Measurements from ENCODE around the gene C8G. TPM values are rescaled to one million over a fixed set of nuclear protein-coding genes. Genes with fewer than 3 reads are reported as not detected.

The C8G gene
- total and polyA plus RNA-seq, 2 of the 8 experiments (the other 6 are each of a cell fraction or from before 2014, with no cell fraction given), result 0.62 to 0.80 TPM

GRCh38 chr9:136946228-136947027, 1.4 kb downstream of the C8G start:
- Histone ChIP-seq H4K20me1 (replicated peaks in 1 of 2; ENCODE audit: control insufficient read depth in 1 of 2, insufficient read depth in 2 of 2, low read length in 2 of 2) (peaks cover 5 to 12% of the 10 kb centered on the region in 2 experiments), H3K79me2 (ENCODE audit: control insufficient read depth in 1 of 2, insufficient read depth in 2 of 2, low read length in 2 of 2) (peaks cover 0 to 3% of the 10 kb centered on the region in 2 experiments; a peak in 1 of 4 replicates), H3K23ac (ENCODE audit: insufficient read length) (no peak overlapping the region), H2BK20ac (ENCODE audit: low read length) (no peak overlapping the region), H3K27ac (ENCODE audit: low read depth, low read length) (no peak overlapping the region), H3K36me3 (ENCODE audit: control insufficient read depth in 2 of 4, insufficient read depth in 4 of 4, low read length in 3 of 4) (peaks cover 3 to 16% (median 7%) of the 10 kb centered on the region in 4 experiments; a peak in 6 of 8 replicates), H2BK12ac (ENCODE audit: low read depth, low read length) (0 out of 2 replicates have a peak overlapping the region, but pooled peaks have one; percentile 9), H2BK120ac (replicated peaks; ENCODE audit: low read depth, low read length) (no peak overlapping the region), H2AK5ac (ENCODE audit: low read depth, low read length) (no peak overlapping the region), H4K8ac (ENCODE audit: extremely low read depth, insufficient read depth, low read length) (peak overlapping the region; percentile 44; the same call in 1 of the 2 replicates), H3K4ac (replicated peaks; ENCODE audit: insufficient read length, low read depth, low read length) (no peak overlapping the region), H4K91ac (replicated peaks; ENCODE audit: insufficient read length, low read length) (no peak overlapping the region), H2BK5ac (ENCODE audit: low read depth, low read length) (no peak overlapping the region), H3K79me1 (ENCODE audit: low read depth, low read length) (no peaks in the 10 kb centered on the region), H3K9me3 (ENCODE audit: insufficient read depth in 2 of 2, low read depth in 1 of 2, low read length in 1 of 2) (no peaks in the 10 kb centered on the region), H3K4me1 (replicated peaks in 1 of 4; ENCODE audit: control insufficient read depth in 3 of 4, insufficient read depth in 4 of 4, low read length in 3 of 4) (peaks cover 0 to 25% (median 17%) of the 10 kb centered on the region in 4 experiments; a peak in 5 of 7 replicates), H3K27me3 (replicated peaks in 1 of 4; ENCODE audit: control insufficient read depth in 3 of 4, extremely low read depth in 1 of 4, insufficient read depth in 3 of 4, low read length in 3 of 4) (no peaks in the 10 kb centered on the region), H3K4me2 (ENCODE audit: insufficient read depth in 1 of 2, low read depth in 2 of 2, low read length in 2 of 2) (no peak overlapping the region), H3K9ac (replicated peaks in 1 of 4; ENCODE audit: extremely low read depth in 1 of 4, low read depth in 3 of 4, low read length in 3 of 4) (no peak overlapping the region), H3K23me2 (ENCODE audit: low read depth, low read length) (peaks cover 8% of the 10 kb centered on the region; the same call in 1 of the 2 replicates), H3K14ac (ENCODE audit: insufficient read length) (no peak overlapping the region), H3K56ac (replicated peaks; ENCODE audit: insufficient read length, low read depth, low read length) (no peak overlapping the region), H4K5ac (ENCODE audit: insufficient read length, low read depth, low read length) (no peak overlapping the region), H3K4me3 (ENCODE audit: extremely low read depth in 1 of 4, insufficient read depth in 2 of 4, low read depth in 3 of 4, low read length in 4 of 4) (no peak overlapping the region), H2BK15ac (ENCODE audit: low read length) (0 out of 2 replicates have a peak overlapping the region, but pooled peaks have one; percentile 16), H3K18ac (ENCODE audit: extremely low read depth, low read length) (no peak overlapping the region), H2AFZ (ENCODE audit: low read length) (no peak overlapping the region)
- WGBS, 2 experiments (ENCODE audit: extremely low coverage in 1 of 2, insufficient coverage in 1 of 2, insufficient read length in 1 of 2, insufficient replicate concordance in 2 of 2, low coverage in 1 of 2, low lambda C conversion rate in 2 of 2, missing lambda C conversion rate in 1 of 2), result 93% methylated on average over 24 of the region's 27 CpGs; no CpG with 5 or more reads in 1 of the 2 experiments
- no peak for FAIRE-seq
- DNase-seq (ENCODE audit: low read depth in 1 of 2, low spot score in 2 of 2), result no peak
- ChIA-PET CTCF (ENCODE audit: partially characterized antibody) (interaction anchor here (0.7 to 4.4 kb wide), 16 partner anchors 9 to 168 kb away, joined by 3 to 63 read pairs (median 6); partner anchors contain the start of genes ABCA2, CLIC3, FUT7 and PAXX), POLR2A (ENCODE audit: partially characterized antibody) (no interaction called here)
- TF ChIP-seq FOSL1 (IDR thresholded peaks at IDR 0.05; ENCODE audit: insufficient read depth, low read depth, low read length) (no peak), JUN (IDR thresholded peaks at IDR 0.05; ENCODE audit: low read depth, low read length) (no peak), KDM5A (IDR thresholded peaks at IDR 0.05; ENCODE audit: low read length) (no peak), EP300 (IDR thresholded peaks at IDR 0.05; ENCODE audit: borderline replicate concordance in 1 of 2, low read depth in 2 of 2, low read length in 2 of 2) (no peak), RFX5 (IDR thresholded peaks at IDR 0.05; ENCODE audit: borderline replicate concordance, low read depth, low read length) (no peak), MAX (IDR thresholded peaks at IDR 0.05) (no peak), CREB1 (IDR thresholded peaks at IDR 0.05) (no peak), SIRT6 (IDR thresholded peaks at IDR 0.05; ENCODE audit: low read length) (no peak), GABPA (IDR thresholded peaks at IDR 0.05; ENCODE audit: borderline replicate concordance, insufficient read depth, low read length) (no peak), NANOG (IDR thresholded peaks at IDR 0.05; ENCODE audit: insufficient read depth, low read depth, low read length, poor library complexity, severe bottlenecking) (no peak)
